ENCODE results near the gene DMD.

Gene DMD

DNA sequence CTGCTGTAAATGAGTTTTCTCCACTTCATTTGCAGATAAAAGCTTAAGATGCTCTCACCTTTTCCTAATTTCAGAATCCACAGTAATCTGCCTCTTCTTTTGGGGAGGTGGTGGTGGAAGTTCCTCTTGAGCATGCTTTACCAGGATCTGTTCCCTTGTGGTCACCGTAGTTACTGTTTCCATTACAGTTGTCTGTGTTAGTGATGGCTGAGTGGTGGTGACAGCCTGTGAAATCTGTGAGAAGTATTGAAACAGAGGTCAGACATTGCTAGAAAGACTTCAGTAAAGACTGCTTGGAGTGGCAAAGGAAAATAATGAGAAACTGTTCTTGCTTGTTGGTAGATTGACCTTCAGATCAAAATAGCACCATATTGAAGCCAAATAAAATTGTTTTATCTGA, 666.2 kb downstream of the DMD start:
- no peaks in the 10 kb centered on the region for H3F3A ChIP-seq (ENCODE audit: insufficient read depth, low read length)

DNA sequence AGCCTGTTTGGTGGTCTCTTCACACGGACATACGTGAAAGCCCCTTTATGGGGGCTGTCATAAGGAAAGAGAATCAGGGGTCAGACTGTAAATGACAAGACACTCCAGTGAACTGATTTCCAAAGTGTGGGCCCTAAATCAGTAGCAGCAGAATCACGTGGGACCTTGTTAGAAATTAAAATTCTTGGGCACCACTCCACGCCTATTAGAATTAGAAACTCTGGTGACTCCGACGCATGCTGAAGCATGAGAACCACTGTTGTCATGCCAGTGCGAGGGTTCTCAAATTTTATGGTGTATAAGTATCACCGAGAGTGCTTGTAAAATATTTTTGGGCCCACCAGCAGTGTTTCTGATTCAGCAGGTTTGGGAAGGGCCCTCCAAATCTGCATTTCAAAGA, 672.8 kb downstream of the DMD start:
- Histone ChIP-seq H2AFZ (ENCODE audit: low read length) (no peak overlapping the region), H3K36me3 (replicated peaks; ENCODE audit: insufficient read depth, low read length) (no peaks in the 10 kb centered on the region), H3K4me2 (ENCODE audit: low read depth, low read length) (no peak overlapping the region), H4K20me1 (ENCODE audit: insufficient read depth, low read length) (no peaks in the 10 kb centered on the region), H3K27ac (ENCODE audit: low read length) (no peak overlapping the region), H3K27me3 (replicated peaks; ENCODE audit: insufficient read depth, low read length) (no peaks in the 10 kb centered on the region), H3K4me1 (ENCODE audit: low read length) (no peaks in the 10 kb centered on the region), H3K79me2 (ENCODE audit: low read length) (no peaks in the 10 kb centered on the region), H3F3A (ENCODE audit: insufficient read depth, low read length) (no peaks in the 10 kb centered on the region), H3K4me3 (ENCODE audit: low read length) (no peak overlapping the region), H3K9ac (ENCODE audit: low read length) (no peak overlapping the region), H3K9me2 (replicated peaks; ENCODE audit: insufficient read depth, low read length) (no peaks in the 10 kb centered on the region), H3K9me3 (replicated peaks; ENCODE audit: insufficient read depth, low read length) (no peaks in the 10 kb centered on the region)
- no peak for DNase-seq
- TF ChIP-seq EZH2phosphoT487 (IDR thresholded peaks at IDR 0.05; ENCODE audit: low read length) = no peak
- TF ChIP-seq EZH2 (optimal IDR thresholded peaks at IDR 0.05; ENCODE audit: low read depth, low read length) = no peak
- TF ChIP-seq, protein P1, sequence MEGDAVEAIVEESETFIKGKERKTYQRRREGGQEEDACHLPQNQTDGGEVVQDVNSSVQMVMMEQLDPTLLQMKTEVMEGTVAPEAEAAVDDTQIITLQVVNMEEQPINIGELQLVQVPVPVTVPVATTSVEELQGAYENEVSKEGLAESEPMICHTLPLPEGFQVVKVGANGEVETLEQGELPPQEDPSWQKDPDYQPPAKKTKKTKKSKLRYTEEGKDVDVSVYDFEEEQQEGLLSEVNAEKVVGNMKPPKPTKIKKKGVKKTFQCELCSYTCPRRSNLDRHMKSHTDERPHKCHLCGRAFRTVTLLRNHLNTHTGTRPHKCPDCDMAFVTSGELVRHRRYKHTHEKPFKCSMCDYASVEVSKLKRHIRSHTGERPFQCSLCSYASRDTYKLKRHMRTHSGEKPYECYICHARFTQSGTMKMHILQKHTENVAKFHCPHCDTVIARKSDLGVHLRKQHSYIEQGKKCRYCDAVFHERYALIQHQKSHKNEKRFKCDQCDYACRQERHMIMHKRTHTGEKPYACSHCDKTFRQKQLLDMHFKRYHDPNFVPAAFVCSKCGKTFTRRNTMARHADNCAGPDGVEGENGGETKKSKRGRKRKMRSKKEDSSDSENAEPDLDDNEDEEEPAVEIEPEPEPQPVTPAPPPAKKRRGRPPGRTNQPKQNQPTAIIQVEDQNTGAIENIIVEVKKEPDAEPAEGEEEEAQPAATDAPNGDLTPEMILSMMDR (IDR thresholded peaks at IDR 0.05; ENCODE audit: low read length) = no peak

More for the DNA sequence above, 666.2 kb downstream of the DMD start:
- Histone ChIP-seq H3K36me3 (replicated peaks; ENCODE audit: insufficient read depth, low read length) (no peaks in the 10 kb centered on the region), H3K27ac (ENCODE audit: low read length) (no peak overlapping the region), H4K20me1 (ENCODE audit: insufficient read depth, low read length) (no peaks in the 10 kb centered on the region), H3K4me2 (ENCODE audit: low read depth, low read length) (no peak overlapping the region), H2AFZ (ENCODE audit: low read length) (no peak overlapping the region), H3K9me2 (replicated peaks; ENCODE audit: insufficient read depth, low read length) (no peaks in the 10 kb centered on the region), H3K9ac (ENCODE audit: low read length) (no peak overlapping the region), H3K4me3 (ENCODE audit: low read length) (no peak overlapping the region), H3K9me3 (replicated peaks; ENCODE audit: insufficient read depth, low read length) (no peaks in the 10 kb centered on the region), H3K4me1 (ENCODE audit: low read length) (no peaks in the 10 kb centered on the region), H3K27me3 (replicated peaks; ENCODE audit: insufficient read depth, low read length) (no peaks in the 10 kb centered on the region), H3K79me2 (ENCODE audit: low read length) (no peaks in the 10 kb centered on the region)
- TF ChIP-seq, protein P1 (IDR thresholded peaks at IDR 0.05; ENCODE audit: low read length) = no peak
- TF ChIP-seq EZH2 (optimal IDR thresholded peaks at IDR 0.05; ENCODE audit: low read depth, low read length) = no peak
- no peak for TF ChIP-seq EZH2phosphoT487 (IDR thresholded peaks at IDR 0.05; ENCODE audit: low read length)
- no peak for DNase-seq

DNA sequence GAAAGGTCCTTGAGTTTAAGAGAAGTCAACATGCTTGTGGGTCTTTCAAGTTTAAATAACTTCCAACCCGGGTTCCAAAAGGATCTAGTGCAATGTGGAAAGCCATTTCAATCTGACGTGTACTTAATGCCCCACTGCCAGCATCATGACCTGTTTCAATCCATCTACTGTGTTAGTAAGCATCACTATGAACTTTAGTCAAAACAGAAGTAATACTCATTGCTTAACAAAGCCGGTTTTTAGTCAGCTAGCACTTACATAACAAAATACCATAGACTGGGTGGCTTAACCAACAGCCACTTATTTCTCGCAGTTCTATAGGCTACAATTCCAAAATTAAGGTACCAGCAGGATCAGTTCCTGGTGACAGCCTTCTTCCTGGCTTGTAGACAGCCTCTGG, 677.5 kb downstream of the DMD start:
- Histone ChIP-seq H3K4me3 (ENCODE audit: low read length) (no peak overlapping the region), H3K27me3 (replicated peaks; ENCODE audit: insufficient read depth, low read length) (no peaks in the 10 kb centered on the region), H3K36me3 (replicated peaks; ENCODE audit: insufficient read depth, low read length) (no peaks in the 10 kb centered on the region), H2AFZ (ENCODE audit: low read length) (no peak overlapping the region), H4K20me1 (ENCODE audit: insufficient read depth, low read length) (no peaks in the 10 kb centered on the region), H3K4me2 (ENCODE audit: low read depth, low read length) (no peak overlapping the region), H3K9me2 (replicated peaks; ENCODE audit: insufficient read depth, low read length) (no peaks in the 10 kb centered on the region), H3F3A (ENCODE audit: insufficient read depth, low read length) (no peaks in the 10 kb centered on the region), H3K27ac (ENCODE audit: low read length) (no peak overlapping the region), H3K9me3 (replicated peaks; ENCODE audit: insufficient read depth, low read length) (no peaks in the 10 kb centered on the region), H3K9ac (ENCODE audit: low read length) (no peak overlapping the region), H3K4me1 (ENCODE audit: low read length) (no peaks in the 10 kb centered on the region), H3K79me2 (ENCODE audit: low read length) (no peaks in the 10 kb centered on the region)
- TF ChIP-seq EZH2phosphoT487 (IDR thresholded peaks at IDR 0.05; ENCODE audit: low read length) (no peak), EZH2 (optimal IDR thresholded peaks at IDR 0.05; ENCODE audit: low read depth, low read length) (no peak)
- TF ChIP-seq, protein P1 (IDR thresholded peaks at IDR 0.05; ENCODE audit: low read length) = no peak
- DNase-seq = no peak

All from MM.1S (cell line).